Neural cell (in vitro differentiated cells): ENCODE data around the gene TMEM117. TPM values are rescaled to one million over a fixed set of nuclear protein-coding genes. Genes with fewer than 3 reads are reported as not detected.

Source experiments
- H2AFZ ChIP-seq: fragments of 200-600, 300-800 bp; sonication (generic), shearing (Covaris generic); 2 replicates; pipeline ENCODE4 v1.6.0; 2014; ENCODE audit warnings: low read depth, mild to moderate bottlenecking, antibody characterized with exemption, low read length, moderate library complexity
- H3F3A ChIP-seq: fragments of 200-600 bp; shearing (Covaris generic); 2 replicates; pipeline ENCODE4 v1.6.1; 2016; ENCODE audit warnings: mild to moderate bottlenecking, moderate library complexity, mixed read lengths, antibody characterized with exemption, low read length; ENCODE audit not compliant: insufficient read depth, poor library complexity, severe bottlenecking
- H3K27ac ChIP-seq: fragments of 200-600, 300-800 bp; sonication (generic), shearing (Covaris generic); 2 replicates; pipeline ENCODE4 v1.5.1; 2014; ENCODE audit warnings: mild to moderate bottlenecking, low read length, moderate library complexity
- H3K27me3 ChIP-seq: fragments of 300-800, 200-600 bp; sonication (generic), shearing (Covaris generic); 2 replicates; pipeline ENCODE4 v1.6.0; 2014; ENCODE audit warnings: mild to moderate bottlenecking, low read depth, low read length, moderate library complexity; ENCODE audit not compliant: insufficient read depth
- H3K36me3 ChIP-seq: fragments of 300-800, 200-600 bp; sonication (generic), shearing (Covaris generic); 2 replicates; pipeline ENCODE4 v1.5.1; 2014; ENCODE audit warnings: mild to moderate bottlenecking, antibody characterized with exemption, low read length, moderate library complexity; ENCODE audit not compliant: insufficient read depth
- H3K4me2 ChIP-seq: fragments of 300-800, 200-600 bp; sonication (generic), shearing (Covaris generic); 2 replicates; pipeline ENCODE4 v1.6.0; 2014; ENCODE audit warnings: mild to moderate bottlenecking, low read length
- H3K4me3 ChIP-seq: fragments of 300-800, 200-600 bp; sonication (generic), shearing (Covaris generic); 2 replicates; pipeline ENCODE4 v1.5.1; 2014; ENCODE audit warnings: mild to moderate bottlenecking, low read length, moderate library complexity
- H3K79me2 ChIP-seq: fragments of 200-600 bp; shearing (Covaris generic); replicated peaks from 2 replicates; pipeline ENCODE4 v1.6.0; 2014; ENCODE audit warnings: mild to moderate bottlenecking, low read length, moderate library complexity; ENCODE audit not compliant: insufficient read depth
- H3K9ac ChIP-seq: fragments of 300-800, 200-600 bp; sonication (generic), shearing (Covaris generic); 2 replicates; pipeline ENCODE4 v1.6.1; 2016; ENCODE audit warnings: mild to moderate bottlenecking, low read length, mixed read lengths
- H3K9me2 ChIP-seq: fragments of 200-600 bp; shearing (Covaris generic); 2 replicates; pipeline ENCODE4 v1.6.1; 2016; ENCODE audit warnings: mild to moderate bottlenecking, low read length, mixed read lengths; ENCODE audit not compliant: insufficient read depth
- H3K9me3 ChIP-seq: fragments of 200-600, 300-800 bp; sonication (generic), shearing (Covaris generic); 2 replicates; pipeline ENCODE4 v1.6.1; 2016; ENCODE audit warnings: mild to moderate bottlenecking, mixed run types, low read length, moderate library complexity, mixed read lengths
- H4K20me1 ChIP-seq: fragments of 200-600 bp; shearing (Covaris generic); 2 replicates; pipeline ENCODE4 v1.6.1; 2016; ENCODE audit warnings: mild to moderate bottlenecking, mixed run types; ENCODE audit not compliant: insufficient read depth
- CTCF ChIP-seq: fragments of 450-650 bp; IDR thresholded peaks from 2 replicates; pipeline ENCODE4 v1.5.1; 2014; ENCODE audit warnings: antibody characterized with exemption, mild to moderate bottlenecking, moderate library complexity; ENCODE audit not compliant: poor library complexity, severe bottlenecking
- EP300 ChIP-seq: fragments of 450-650 bp; conservative IDR thresholded peaks from 2 replicates; pipeline ENCODE4 v1.6.1; 2014; ENCODE audit warnings: antibody characterized with exemption, mild to moderate bottlenecking, moderate library complexity; ENCODE audit not compliant: poor library complexity, severe bottlenecking
- EZH2 ChIP-seq: fragments of 200-600, 300-800 bp; shearing (Covaris generic), sonication (generic); IDR thresholded peaks from 2 replicates; pipeline ENCODE4 v1.6.1; 2014; ENCODE audit warnings: antibody characterized with exemption, low read length, borderline replicate concordance, mild to moderate bottlenecking; ENCODE audit not compliant: insufficient read depth, poor library complexity, severe bottlenecking
- MXI1 ChIP-seq: fragments of 450-650 bp; conservative IDR thresholded peaks from 2 replicates; pipeline ENCODE4 v1.6.1; 2014; ENCODE audit warnings: antibody characterized with exemption, mild to moderate bottlenecking; ENCODE audit not compliant: poor library complexity, severe bottlenecking
- POLR2AphosphoS5 ChIP-seq: IDR thresholded peaks from 2 replicates; pipeline ENCODE4 v1.6.1; 2012
- RAD21 ChIP-seq: fragments of 450-650 bp; conservative IDR thresholded peaks from 2 replicates; pipeline ENCODE4 v1.6.1; 2014; ENCODE audit warnings: antibody characterized with exemption, mild to moderate bottlenecking, moderate library complexity
- REST ChIP-seq: IDR thresholded peaks from 2 replicates; pipeline ENCODE4 v1.6.1; 2012; ENCODE audit warnings: borderline replicate concordance
- SMC3 ChIP-seq: fragments of 450-650 bp; conservative IDR thresholded peaks from 2 replicates; pipeline ENCODE4 v1.6.1; 2014; ENCODE audit warnings: antibody characterized with exemption, mild to moderate bottlenecking, moderate library complexity; ENCODE audit not compliant: poor library complexity
- TAF1 ChIP-seq: IDR thresholded peaks from 2 replicates; pipeline ENCODE4 v1.6.1; 2012; ENCODE audit warnings: low read depth
- polyA plus RNA-seq: library from polyadenylated mRNA; depleted of rRNA; stranded (reverse); fragments of >200 nt; gene quantifications from 2 replicates; pipeline ENCODE4 v1.2.3, GENCODE V29; 2014

TMEM117 gene
- polyA plus RNA-seq, 1 donor from 2014 or later: 5.3 TPM

- no peaks in the 10 kb centered on the region for H3K9me3 ChIP-seq
Measured at GRCh38 chr12:43976027-43976426, 140.1 kb downstream of the TMEM117 start.

GRCh38 chr12:43978556-43978955 lies 142.7 kb downstream of the TMEM117 start:
- H3F3A ChIP-seq: no peaks in the 10 kb centered on the region
- TF ChIP-seq RAD21 (no peak), POLR2AphosphoS5 (no peak), MXI1 (no peak), EP300 (no peak), EZH2 (no peak), SMC3 (no peak), CTCF (no peak), TAF1 (no peak)

More at GRCh38 chr12:43976027-43976426, 140.1 kb downstream of the TMEM117 start:
- Histone ChIP-seq H4K20me1 (no peaks in the 10 kb centered on the region), H3K9ac (no peak overlapping the region), H3K9me2 (no peaks in the 10 kb centered on the region), H3K27ac (no peak overlapping the region), H3F3A (no peaks in the 10 kb centered on the region), H3K4me3 (no peak overlapping the region), H3K79me2 (no peaks in the 10 kb centered on the region), H3K36me3 (no peaks in the 10 kb centered on the region), H3K27me3 (no peaks in the 10 kb centered on the region), H2AFZ (no peak overlapping the region), H3K4me2 (no peak overlapping the region)
- TF ChIP-seq TAF1 (no peak), SMC3 (no peak), RAD21 (no peak), MXI1 (no peak), POLR2AphosphoS5 (no peak), EZH2 (no peak), REST (no peak), EP300 (no peak), CTCF (no peak)

More at GRCh38 chr12:43978556-43978955, 142.7 kb downstream of the TMEM117 start:
- Histone ChIP-seq H2AFZ (no peak overlapping the region), H3K27me3 (no peaks in the 10 kb centered on the region), H3K4me3 (no peak overlapping the region), H3K79me2 (no peaks in the 10 kb centered on the region), H3K9me2 (no peaks in the 10 kb centered on the region), H3K4me2 (no peak overlapping the region), H3K9ac (no peak overlapping the region), H3K9me3 (no peaks in the 10 kb centered on the region), H3K36me3 (no peaks in the 10 kb centered on the region), H4K20me1 (no peaks in the 10 kb centered on the region), H3K27ac (no peak overlapping the region)
